Middle frontal gyrus (tissue), 1 donor: ENCODE results near the gene CRIP1.

Experiments used
- DNase-seq: peaks from one replicate; pipeline ENCODE4 v3.0.0-alpha.2; 2015; ENCODE audit warnings: low spot score; ENCODE audit errors: extremely low spot score

CRIP1 gene

GRCh38 chr14:105503296-105503640 lies 16.6 kb downstream of the CRIP1 start:
- no peak for DNase-seq

GRCh38 chr14:105503935-105504692 lies 17.4 kb downstream of the CRIP1 start:
- DNase-seq, result no peak

- no peak for DNase-seq
These were observed 18.4 kb downstream of the CRIP1 start for GRCh38 chr14:105505101-105505500.

- DNase-seq, result no peak
These were observed 20.6 kb downstream of the CRIP1 start for GRCh38 chr14:105507247-105507646.

GRCh38 chr14:105508069-105508468 lies 21.4 kb downstream of the CRIP1 start:
- no peak for DNase-seq

- no peak for DNase-seq
These were observed 21.9 kb downstream of the CRIP1 start for GRCh38 chr14:105508601-105509000.

- DNase-seq, result no peak
These were observed 30.4 kb downstream of the CRIP1 start for GRCh38 chr14:105517096-105517495.

- DNase-seq, result no peak
These were observed 33.4 kb downstream of the CRIP1 start for GRCh38 chr14:105519946-105520698.

- no peak for DNase-seq
These were observed 38.6 kb downstream of the CRIP1 start for GRCh38 chr14:105525326-105525725.

- peak; percentile 5 for DNase-seq
These were observed 39.4 kb downstream of the CRIP1 start, which contains the start of gene TMEM121 for GRCh38 chr14:105525861-105526775. TSS of gene TMEM121 (plus strand) at chr14:105526583. CDS start at chr14:105528835, 2,252 bp downstream.

- no peak for DNase-seq
These were observed 40.2 kb downstream of the CRIP1 start for GRCh38 chr14:105526776-105527380.

GRCh38 chr14:105527381-105527825 lies 40.7 kb downstream of the CRIP1 start:
- no peak for DNase-seq

- peak; percentile 64 for DNase-seq
These were observed 41.3 kb downstream of the CRIP1 start for GRCh38 chr14:105527826-105528585.

- DNase-seq, result no peak
These were observed 42.1 kb downstream of the CRIP1 start for GRCh38 chr14:105528586-105529318.

GRCh38 chr14:105529319-105529568 lies 42.6 kb downstream of the CRIP1 start:
- no peak for DNase-seq

- DNase-seq, result no peak
These were observed 43.0 kb downstream of the CRIP1 start for GRCh38 chr14:105529569-105530284.

GRCh38 chr14:105530285-105531087 lies 43.8 kb downstream of the CRIP1 start:
- DNase-seq, result no peak

GRCh38 chr14:105531088-105531893 lies 44.6 kb downstream of the CRIP1 start:
- no peak for DNase-seq
